Measurements from ENCODE around the gene CTNNA2.

Gene CTNNA2

DNA sequence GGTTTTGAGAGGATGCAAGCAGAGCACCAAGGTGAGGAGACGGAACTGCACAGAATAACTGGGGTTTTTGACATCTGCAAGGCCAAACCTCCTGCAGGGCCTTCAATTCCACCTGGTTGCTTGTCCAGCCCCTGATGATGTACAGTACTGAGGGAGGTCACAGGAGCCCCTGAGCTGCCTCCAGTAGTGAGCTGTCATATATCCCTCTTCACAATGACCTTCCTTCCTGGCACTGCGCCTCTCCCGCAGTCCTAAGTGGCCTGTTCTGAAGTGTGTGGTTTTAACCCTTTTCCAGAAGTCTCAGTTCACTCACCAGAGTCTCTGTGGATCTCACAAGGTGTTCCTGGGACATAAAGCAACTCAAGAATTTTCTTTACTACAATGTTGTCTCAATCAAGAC is 746.4 kb downstream of the CTNNA2 start:
- Histone ChIP-seq H3K4me3 (ENCODE audit: low read length) (no peak overlapping the region), H2AFZ (ENCODE audit: low read depth, low read length) (no peak overlapping the region), H3K4me2 (ENCODE audit: low read length) (no peak overlapping the region), H3K36me3 (replicated peaks; ENCODE audit: low read depth, low read length) (no peaks in the 10 kb centered on the region), H3K27me3 (ENCODE audit: low read depth, low read length) (no peaks in the 10 kb centered on the region), H3K79me2 (ENCODE audit: low read length) (no peaks in the 10 kb centered on the region), H3K4me1 (ENCODE audit: low read length) (no peaks in the 10 kb centered on the region), H4K20me1 (ENCODE audit: insufficient read depth, low read length) (no peaks in the 10 kb centered on the region), H3K9me3 (ENCODE audit: insufficient read depth, low read length) (no peaks in the 10 kb centered on the region), H3K27ac (ENCODE audit: low read length) (no peak overlapping the region), H3K9ac (ENCODE audit: low read length) (no peak overlapping the region)
- TF ChIP-seq, protein P1, sequence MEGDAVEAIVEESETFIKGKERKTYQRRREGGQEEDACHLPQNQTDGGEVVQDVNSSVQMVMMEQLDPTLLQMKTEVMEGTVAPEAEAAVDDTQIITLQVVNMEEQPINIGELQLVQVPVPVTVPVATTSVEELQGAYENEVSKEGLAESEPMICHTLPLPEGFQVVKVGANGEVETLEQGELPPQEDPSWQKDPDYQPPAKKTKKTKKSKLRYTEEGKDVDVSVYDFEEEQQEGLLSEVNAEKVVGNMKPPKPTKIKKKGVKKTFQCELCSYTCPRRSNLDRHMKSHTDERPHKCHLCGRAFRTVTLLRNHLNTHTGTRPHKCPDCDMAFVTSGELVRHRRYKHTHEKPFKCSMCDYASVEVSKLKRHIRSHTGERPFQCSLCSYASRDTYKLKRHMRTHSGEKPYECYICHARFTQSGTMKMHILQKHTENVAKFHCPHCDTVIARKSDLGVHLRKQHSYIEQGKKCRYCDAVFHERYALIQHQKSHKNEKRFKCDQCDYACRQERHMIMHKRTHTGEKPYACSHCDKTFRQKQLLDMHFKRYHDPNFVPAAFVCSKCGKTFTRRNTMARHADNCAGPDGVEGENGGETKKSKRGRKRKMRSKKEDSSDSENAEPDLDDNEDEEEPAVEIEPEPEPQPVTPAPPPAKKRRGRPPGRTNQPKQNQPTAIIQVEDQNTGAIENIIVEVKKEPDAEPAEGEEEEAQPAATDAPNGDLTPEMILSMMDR (IDR thresholded peaks at IDR 0.05; ENCODE audit: low read depth, low read length), result no peak
- no peak for TF ChIP-seq EZH2phosphoT487 (IDR thresholded peaks at IDR 0.05; ENCODE audit: low read depth)

DNA sequence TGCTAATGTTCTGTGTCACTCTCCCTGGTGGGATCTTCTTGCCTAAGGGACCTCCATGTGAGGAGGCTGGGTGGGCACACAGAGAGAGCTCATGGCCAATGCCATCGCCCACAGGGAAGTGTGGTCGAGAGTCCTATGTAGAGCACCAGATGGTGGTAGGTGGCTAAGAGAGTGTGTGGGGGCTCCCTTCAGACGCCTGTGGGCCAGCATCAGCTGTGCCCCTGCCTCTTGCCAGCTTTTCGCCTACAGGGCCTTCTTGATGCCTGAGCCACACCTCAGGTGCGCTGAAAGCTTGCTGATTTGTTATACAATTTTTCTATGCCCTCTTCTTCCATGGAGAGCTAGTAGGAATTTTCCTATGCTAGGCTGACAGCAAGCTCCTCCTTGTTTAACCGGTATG is 753.4 kb downstream of the CTNNA2 start:
- Histone ChIP-seq H2AFZ (ENCODE audit: low read depth, low read length) (no peak overlapping the region), H3K27ac (ENCODE audit: low read length) (no peak overlapping the region), H3K9me3 (ENCODE audit: insufficient read depth, low read length) (no peaks in the 10 kb centered on the region), H3K4me1 (ENCODE audit: low read length) (no peaks in the 10 kb centered on the region), H3K4me2 (ENCODE audit: low read length) (no peak overlapping the region), H3K79me2 (ENCODE audit: low read length) (no peaks in the 10 kb centered on the region), H3K36me3 (replicated peaks; ENCODE audit: low read depth, low read length) (no peaks in the 10 kb centered on the region), H4K20me1 (ENCODE audit: insufficient read depth, low read length) (no peaks in the 10 kb centered on the region), H3K4me3 (ENCODE audit: low read length) (no peak overlapping the region), H3K27me3 (ENCODE audit: low read depth, low read length) (no peaks in the 10 kb centered on the region), H3K9ac (ENCODE audit: low read length) (no peak overlapping the region)
- TF ChIP-seq, protein P1 (IDR thresholded peaks at IDR 0.05; ENCODE audit: low read depth, low read length), result no peak
- TF ChIP-seq EZH2phosphoT487 (IDR thresholded peaks at IDR 0.05; ENCODE audit: low read depth), result no peak

DNA sequence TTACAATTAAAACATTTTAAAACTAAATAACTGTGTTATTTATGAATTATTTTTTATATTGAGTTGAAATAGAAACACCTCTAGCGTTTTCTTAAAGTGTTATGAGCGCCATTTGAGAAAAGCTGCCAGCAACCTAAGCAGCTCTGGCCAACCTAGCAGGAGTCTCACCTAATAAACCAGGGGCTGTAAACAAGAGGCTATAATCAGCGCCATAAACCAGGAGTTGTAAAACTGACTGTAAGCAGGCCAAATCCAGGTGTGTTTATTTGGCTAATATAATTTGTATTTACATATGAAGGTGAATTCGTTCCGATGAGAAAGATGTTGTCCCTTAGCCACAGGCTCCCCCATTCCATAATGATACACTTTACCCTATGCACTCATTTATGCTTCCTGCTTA is 757.0 kb downstream of the CTNNA2 start:
- no peak overlapping the region for H3K27ac ChIP-seq (ENCODE audit: low read length)
- H3K4me2 ChIP-seq (ENCODE audit: low read length), result no peak overlapping the region
- no peaks in the 10 kb centered on the region for H3K27me3 ChIP-seq (ENCODE audit: low read depth, low read length)
- no peaks in the 10 kb centered on the region for H3K4me1 ChIP-seq (ENCODE audit: low read length)
- no peaks in the 10 kb centered on the region for H3K9me3 ChIP-seq (ENCODE audit: insufficient read depth, low read length)
- no peak for TF ChIP-seq EZH2phosphoT487 (IDR thresholded peaks at IDR 0.05; ENCODE audit: low read depth)
- TF ChIP-seq, protein P1 (IDR thresholded peaks at IDR 0.05; ENCODE audit: low read depth, low read length), result no peak
- H4K20me1 ChIP-seq (ENCODE audit: insufficient read depth, low read length), result no peaks in the 10 kb centered on the region
- H3K79me2 ChIP-seq (ENCODE audit: low read length), result no peaks in the 10 kb centered on the region
- no peaks in the 10 kb centered on the region for H3K36me3 ChIP-seq (replicated peaks; ENCODE audit: low read depth, low read length)
- no peak overlapping the region for H2AFZ ChIP-seq (ENCODE audit: low read depth, low read length)
- no peak overlapping the region for H3K9ac ChIP-seq (ENCODE audit: low read length)
- H3K4me3 ChIP-seq (ENCODE audit: low read length), result no peak overlapping the region

DNA sequence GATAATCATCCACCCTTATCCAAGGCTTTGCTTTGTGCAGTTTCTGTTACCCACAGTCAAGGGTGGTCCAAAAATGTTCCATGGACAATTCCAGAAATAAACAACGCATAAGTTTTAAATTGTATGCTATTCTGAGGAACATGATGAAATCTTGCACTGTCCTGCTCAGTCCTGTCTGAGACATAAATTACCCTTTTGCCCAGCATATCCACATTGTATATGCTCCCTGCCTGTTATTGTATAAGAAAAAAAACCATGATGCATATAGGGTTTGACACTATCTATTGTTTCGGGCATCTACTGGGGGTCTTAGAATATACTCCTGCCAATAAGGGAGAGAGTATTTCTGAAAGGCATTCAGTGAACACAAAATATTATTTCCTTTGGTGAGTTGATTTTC is 767.7 kb downstream of the CTNNA2 start:
- no peaks in the 10 kb centered on the region for H3K27me3 ChIP-seq (ENCODE audit: low read depth, low read length)
- H3K9me3 ChIP-seq (ENCODE audit: insufficient read depth, low read length), result no peaks in the 10 kb centered on the region
- H3K79me2 ChIP-seq (ENCODE audit: low read length), result no peaks in the 10 kb centered on the region
- no peaks in the 10 kb centered on the region for H3K4me1 ChIP-seq (ENCODE audit: low read length)
- H2AFZ ChIP-seq (ENCODE audit: low read depth, low read length), result no peak overlapping the region
- no peak overlapping the region for H3K27ac ChIP-seq (ENCODE audit: low read length)
- no peak overlapping the region for H3K4me3 ChIP-seq (ENCODE audit: low read length)
- no peaks in the 10 kb centered on the region for H3K36me3 ChIP-seq (replicated peaks; ENCODE audit: low read depth, low read length)
- no peak overlapping the region for H3K4me2 ChIP-seq (ENCODE audit: low read length)
- TF ChIP-seq EZH2phosphoT487 (IDR thresholded peaks at IDR 0.05; ENCODE audit: low read depth), result no peak
- TF ChIP-seq, protein P1 (IDR thresholded peaks at IDR 0.05; ENCODE audit: low read depth, low read length), result no peak
- no peaks in the 10 kb centered on the region for H4K20me1 ChIP-seq (ENCODE audit: insufficient read depth, low read length)
- no peak overlapping the region for H3K9ac ChIP-seq (ENCODE audit: low read length)

Data from OCI-LY3 (cell line).